GM06990 (cell line): Measurements from ENCODE around the gene KLF13.

Experiments used
- DNase-seq: peaks from one replicate; pipeline ENCODE4 v3.0.0-alpha.2; 2011; ENCODE audit not compliant: insufficient read length; ENCODE audit errors: extremely low read depth
- H3K27me3 ChIP-seq: replicated peaks from 2 replicates; pipeline ENCODE4 v1.6.0; 2011; ENCODE audit warnings: low read length; ENCODE audit not compliant: control insufficient read depth, insufficient read depth
- H3K36me3 ChIP-seq: 2 replicates; pipeline ENCODE4 v1.5.1; 2011; ENCODE audit warnings: low read length; ENCODE audit not compliant: control insufficient read depth, insufficient read depth
- H3K4me3 ChIP-seq: replicated peaks from 2 replicates; pipeline ENCODE4 v1.5.1; 2011; ENCODE audit warnings: low read depth, mild to moderate bottlenecking, control low read depth, low read length
- TF ChIP-seq, protein P1 (sequence below): IDR thresholded peaks from 2 replicates; pipeline ENCODE4 v1.5.1; 2011; ENCODE audit warnings: low read length, control low read depth, mild to moderate bottlenecking, inconsistent platforms; ENCODE audit not compliant: insufficient read depth, poor library complexity, severe bottlenecking

Gene KLF13

DNA sequence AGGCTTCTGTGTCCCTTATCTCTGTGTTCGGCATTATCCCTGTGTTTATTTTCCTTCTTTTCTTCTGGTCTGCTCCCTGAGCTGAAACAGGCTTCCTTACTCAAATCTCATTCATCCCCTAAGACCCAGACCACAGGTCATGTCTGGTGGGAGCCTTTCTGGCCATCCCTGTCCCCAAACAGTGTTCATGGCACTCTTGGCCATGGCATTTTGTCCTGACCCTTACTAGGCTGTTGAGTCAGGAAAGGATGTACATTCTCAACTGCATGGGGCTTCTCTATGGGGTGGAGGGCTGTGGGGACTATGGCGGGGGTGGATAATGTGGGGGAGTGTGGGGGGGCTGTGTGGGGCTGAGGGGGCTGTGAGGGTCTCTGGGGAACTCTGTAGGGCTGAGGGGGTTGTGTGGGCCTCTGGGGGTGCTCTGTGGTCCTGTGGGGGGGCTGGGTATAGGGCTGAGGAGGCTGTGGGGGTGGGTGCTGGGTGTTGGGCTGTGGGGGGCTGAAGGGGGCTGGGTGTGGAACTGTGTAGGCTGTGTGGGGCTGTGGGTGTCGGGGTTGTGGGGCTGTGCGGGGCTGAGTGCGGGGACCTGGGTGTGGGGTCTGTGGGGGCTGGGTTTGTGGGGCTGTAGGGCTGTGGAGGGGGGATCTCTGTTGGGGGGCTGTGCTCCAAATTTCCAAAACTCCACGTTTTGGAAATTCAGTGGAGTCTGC, 64.3 kb downstream of the KLF13 start:
- H3K4me3 ChIP-seq = no peak overlapping the region
- DNase-seq = no peak
- no peaks in the 10 kb centered on the region for H3K36me3 ChIP-seq
- TF ChIP-seq, protein P1, sequence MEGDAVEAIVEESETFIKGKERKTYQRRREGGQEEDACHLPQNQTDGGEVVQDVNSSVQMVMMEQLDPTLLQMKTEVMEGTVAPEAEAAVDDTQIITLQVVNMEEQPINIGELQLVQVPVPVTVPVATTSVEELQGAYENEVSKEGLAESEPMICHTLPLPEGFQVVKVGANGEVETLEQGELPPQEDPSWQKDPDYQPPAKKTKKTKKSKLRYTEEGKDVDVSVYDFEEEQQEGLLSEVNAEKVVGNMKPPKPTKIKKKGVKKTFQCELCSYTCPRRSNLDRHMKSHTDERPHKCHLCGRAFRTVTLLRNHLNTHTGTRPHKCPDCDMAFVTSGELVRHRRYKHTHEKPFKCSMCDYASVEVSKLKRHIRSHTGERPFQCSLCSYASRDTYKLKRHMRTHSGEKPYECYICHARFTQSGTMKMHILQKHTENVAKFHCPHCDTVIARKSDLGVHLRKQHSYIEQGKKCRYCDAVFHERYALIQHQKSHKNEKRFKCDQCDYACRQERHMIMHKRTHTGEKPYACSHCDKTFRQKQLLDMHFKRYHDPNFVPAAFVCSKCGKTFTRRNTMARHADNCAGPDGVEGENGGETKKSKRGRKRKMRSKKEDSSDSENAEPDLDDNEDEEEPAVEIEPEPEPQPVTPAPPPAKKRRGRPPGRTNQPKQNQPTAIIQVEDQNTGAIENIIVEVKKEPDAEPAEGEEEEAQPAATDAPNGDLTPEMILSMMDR = no peak
- no peaks in the 10 kb centered on the region; the same call in 1 of the 2 replicates for H3K27me3 ChIP-seq

DNA sequence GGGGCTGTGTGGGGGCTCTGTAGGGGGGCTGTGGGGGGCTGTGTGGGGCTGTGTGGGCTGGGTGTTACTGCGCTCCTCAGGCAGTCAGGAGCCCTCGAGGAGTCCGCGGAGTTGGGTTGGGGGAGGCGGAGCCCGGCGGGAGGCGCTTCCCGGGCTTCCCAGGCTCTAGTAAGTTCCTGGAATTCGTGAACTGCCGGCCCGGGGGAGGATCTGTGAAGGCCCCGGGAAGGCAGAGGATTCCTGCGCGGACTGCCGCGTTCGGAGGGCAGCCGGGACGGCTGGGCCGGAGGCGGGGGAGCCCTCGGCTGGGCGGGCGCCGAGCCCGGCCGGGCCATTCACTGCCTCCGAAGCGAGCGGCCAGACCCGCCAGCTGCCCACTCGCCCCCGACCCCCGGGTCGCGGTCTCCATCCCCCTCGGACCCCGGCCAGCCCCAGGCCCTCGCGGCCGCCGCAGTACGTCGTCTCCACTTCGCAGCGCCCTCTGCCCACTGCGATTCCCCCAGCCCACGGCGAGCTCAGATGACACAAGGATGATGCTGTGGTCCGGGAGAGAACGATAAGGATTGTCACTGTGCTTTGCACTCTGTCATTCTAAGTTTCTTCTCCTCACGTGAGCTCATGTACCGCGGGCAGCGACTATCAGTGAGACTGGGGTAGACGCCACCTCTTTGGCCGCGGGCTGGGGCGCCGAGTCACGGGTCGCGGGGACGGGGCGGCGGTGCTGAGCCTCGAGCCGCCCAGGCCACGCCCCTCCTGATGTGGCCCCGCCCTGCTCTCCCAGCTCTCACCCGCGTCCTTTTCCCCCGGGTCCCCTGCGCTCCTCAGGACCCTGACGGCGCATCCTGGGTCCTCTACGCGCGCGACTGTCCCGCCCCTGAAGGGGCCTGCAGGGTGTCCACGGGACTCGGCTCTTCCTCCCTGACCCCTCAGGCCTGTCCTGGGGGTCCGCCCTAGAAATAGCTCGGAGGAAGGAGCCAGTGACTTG, 65.3 kb downstream of the KLF13 start:
- TF ChIP-seq, protein P1 = no peak
- no peaks in the 10 kb centered on the region; the same call in 1 of the 2 replicates for H3K27me3 ChIP-seq
- peak; percentile 76 for DNase-seq
- H3K36me3 ChIP-seq = no peaks in the 10 kb centered on the region
- peak overlapping the region; percentile 62 for H3K4me3 ChIP-seq

DNA sequence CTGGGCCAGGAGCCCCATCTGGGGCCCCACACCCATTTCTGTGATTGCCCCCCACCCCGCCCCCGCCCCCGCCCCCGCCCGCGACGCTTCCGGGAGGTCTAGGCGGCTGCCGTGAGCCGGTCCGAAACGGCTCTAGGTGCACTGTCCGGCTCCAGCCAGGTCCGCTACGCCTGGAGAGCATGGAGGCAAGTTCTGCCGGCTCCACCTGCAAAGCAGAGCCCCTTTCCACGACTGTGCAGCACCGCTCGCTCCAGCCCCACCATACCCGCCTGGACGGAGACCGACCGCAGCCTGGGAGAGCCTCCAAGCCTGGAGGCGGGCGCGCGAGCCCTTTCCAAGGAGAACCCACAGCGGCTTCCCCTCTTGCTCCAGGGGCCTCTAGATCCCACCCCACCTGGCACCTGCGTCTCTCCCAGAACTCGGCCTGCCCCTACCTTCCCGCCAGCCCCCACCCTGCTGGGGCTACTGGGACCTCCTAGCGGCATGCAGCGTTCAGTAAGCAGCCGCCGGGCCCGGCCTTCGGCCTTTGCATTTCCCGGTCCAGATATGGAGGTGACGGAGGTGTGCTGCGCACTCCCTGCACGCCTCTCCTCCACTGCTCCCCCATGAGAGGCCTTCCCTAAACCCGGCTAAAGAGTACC, 66.2 kb downstream of the KLF13 start:
- peak; percentile 34 for DNase-seq
- H3K36me3 ChIP-seq = no peaks in the 10 kb centered on the region
- H3K27me3 ChIP-seq = no peaks in the 10 kb centered on the region; the same call in 1 of the 2 replicates
- TF ChIP-seq, protein P1 = peak; percentile 8
- H3K4me3 ChIP-seq = peak overlapping the region; percentile 62

DNA sequence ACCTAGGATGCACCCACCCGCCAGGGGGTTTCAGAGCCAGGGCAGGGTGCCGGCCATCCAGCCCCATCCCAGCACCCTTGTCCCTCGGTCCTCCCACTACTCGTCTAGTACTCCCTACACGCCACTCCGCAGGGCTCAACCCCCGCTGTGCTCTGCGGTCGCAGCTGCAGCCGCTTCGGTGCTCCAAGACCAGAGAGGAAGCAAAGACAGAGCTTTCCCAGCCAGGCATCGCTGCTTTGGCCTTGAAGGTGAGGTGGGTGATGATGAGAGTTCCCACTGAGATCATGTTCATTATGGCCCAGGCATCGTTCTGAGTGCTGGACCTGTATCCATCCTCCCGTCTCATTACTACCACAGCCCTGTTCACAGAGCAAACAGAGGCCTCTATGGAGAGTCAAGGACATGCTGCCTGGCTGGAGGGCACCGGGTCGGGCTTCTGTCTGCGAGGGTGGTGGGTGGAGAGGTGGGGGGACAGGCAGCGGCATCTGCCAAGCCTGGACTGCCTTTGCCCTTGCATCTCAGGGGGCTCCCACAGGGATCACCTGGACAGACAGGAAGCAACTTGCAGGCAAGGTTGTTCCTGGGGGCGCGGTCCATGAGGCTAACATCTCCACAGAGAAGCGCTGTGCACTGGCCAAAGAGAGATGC, 66.9 kb downstream of the KLF13 start:
- DNase-seq = no peak
- no peaks in the 10 kb centered on the region; the same call in 1 of the 2 replicates for H3K27me3 ChIP-seq
- TF ChIP-seq, protein P1 = no peak
- H3K36me3 ChIP-seq = no peaks in the 10 kb centered on the region
- no peak overlapping the region for H3K4me3 ChIP-seq

DNA sequence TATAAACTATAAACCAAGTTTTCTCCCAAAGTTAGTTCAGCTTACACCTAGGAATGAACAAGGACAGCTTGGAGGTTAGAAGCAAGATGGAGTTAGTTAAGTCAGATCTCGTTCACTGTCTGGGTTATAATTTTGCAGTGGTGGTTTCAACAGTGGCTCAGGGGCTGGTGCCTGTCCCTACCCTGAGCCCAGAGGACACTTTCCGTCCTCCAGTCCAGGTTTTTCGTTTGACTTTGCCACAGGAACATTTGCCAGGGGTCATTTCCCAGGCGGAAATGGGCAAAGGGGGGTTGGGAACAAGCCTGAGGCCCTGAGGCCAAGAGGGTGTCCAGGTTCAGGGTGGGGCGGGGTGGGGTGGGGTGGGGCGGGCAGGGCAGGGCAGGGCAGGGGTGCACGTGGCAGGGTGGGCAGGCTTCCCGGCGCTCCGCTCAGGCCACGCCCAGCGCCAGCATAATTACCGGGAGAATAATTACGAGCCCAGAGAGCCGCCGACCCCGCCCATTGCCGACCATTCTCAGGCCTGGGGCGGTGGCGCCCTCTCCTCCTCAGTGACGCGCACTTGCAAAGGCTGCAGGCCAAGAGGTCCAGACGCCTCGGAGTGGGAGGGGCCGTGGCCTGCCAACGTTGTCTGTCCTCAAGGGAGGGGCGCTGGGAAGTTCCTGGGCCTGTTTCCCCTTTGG, 70.4 kb downstream of the KLF13 start:
- Histone ChIP-seq H3K36me3 (no peaks in the 10 kb centered on the region), H3K4me3 (no peak overlapping the region), H3K27me3 (no peaks in the 10 kb centered on the region; the same call in 1 of the 2 replicates)
- no peak for DNase-seq
- TF ChIP-seq, protein P1 = no peak
